ENCODE results near the gene CA12.
"Not testable (repeated sequence)": the region's sequence is repeated elsewhere in the genome, so short reads cannot be mapped to it uniquely, and the experiment has no call there.

Gene CA12

DNA sequence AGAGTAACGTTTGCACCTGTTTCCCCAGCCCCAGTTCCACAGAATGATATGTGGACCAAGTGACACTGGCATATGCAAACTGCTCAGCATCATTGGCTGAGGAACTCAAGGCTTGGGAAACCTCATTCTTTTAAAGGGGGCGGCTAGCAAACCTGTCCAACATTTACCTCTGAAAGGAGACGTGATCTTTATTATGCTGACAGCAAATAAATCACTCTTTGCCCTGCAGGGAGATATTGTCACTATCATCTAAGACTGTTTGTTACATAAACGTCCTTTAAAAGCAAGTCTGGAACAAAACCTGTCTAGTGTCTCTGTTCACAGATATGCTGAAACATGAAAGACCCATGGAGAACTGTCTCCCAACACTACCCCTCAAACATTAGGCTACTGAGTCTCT, 21.5 kb downstream of the CA12 start:
- in situ Hi-C loops (cut with MboI; ENCODE audit: low sequenced_read_pairs), result no loop called here

DNA sequence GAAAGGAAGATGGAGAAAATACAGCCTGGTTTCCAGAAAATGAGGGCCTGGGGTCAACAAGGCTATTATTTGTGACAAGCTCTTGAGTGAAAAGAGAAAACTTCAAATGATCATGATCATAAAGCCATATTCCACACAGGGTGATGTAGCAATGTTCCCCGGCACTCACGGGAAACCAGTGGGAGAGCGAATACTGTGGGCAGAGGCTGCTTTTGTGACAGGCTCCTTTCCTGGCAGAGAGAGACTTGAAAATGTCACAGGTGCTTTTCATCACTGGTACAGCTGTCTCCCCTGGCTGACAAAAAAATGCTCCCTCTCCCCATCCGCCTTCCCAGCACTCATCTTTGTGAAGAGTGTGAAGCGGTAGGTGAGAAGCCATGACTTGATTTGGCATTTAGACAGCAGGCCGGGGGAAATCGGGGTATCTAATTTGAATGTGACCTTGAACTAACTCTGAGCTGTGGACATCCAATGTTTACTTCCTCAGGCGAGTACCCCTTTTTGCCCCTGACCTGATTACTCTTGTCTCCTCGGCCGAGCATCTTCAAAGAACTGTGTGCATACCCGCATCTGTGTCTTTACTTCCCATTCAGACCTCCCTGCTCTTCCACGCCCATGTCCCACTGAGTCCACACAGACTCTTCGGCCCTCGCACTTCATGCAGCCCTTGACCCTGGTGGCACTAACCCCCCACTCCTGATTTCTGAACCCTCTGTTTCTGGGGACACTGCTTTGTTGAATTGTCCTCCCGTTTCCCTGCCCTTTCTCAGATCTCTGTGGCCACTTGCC, 23.2 kb downstream of the CA12 start:
- in situ Hi-C loops (cut with MboI; ENCODE audit: low sequenced_read_pairs), result no loop called here

DNA sequence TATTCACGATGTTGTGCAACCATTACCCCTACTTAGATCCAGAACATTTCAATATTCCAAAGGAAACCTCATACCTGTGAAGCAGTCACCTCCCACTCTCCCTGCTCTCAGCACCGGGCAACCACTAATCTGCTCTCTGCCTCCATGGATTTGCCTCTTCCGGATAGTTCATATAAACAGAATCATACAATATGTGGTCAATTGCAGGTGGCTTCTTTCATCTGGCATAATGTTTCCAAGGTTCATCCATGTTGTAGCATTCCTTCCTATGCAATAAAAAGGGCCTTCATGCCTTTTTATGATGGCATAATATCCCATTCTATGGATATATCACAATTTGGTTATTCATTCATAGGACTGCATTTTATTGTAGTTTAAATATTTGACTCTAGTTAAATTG, 23.9 kb downstream of the CA12 start:
- in situ Hi-C loops (cut with MboI; ENCODE audit: low sequenced_read_pairs), result no loop called here

DNA sequence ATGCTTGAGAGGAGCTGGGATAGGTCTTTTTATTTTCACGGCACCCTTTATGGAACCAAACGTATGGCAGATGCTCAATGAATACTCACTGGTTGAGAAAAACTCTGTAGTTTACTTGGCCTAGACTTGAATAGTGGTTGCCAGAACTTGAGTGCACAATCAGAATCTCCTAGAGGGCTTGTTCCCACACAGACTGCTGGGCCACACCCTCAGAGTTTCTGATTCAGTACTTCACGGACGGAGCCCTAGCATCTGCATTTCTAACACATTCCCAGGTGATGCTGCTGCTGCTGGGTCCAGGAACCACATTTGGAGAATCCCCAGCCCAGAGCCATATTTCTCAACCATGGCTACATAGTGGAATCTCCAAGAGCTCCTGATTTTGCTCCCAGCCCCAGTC, 24.6 kb downstream of the CA12 start:
- in situ Hi-C loops (cut with MboI; ENCODE audit: low sequenced_read_pairs), result no loop called here

DNA sequence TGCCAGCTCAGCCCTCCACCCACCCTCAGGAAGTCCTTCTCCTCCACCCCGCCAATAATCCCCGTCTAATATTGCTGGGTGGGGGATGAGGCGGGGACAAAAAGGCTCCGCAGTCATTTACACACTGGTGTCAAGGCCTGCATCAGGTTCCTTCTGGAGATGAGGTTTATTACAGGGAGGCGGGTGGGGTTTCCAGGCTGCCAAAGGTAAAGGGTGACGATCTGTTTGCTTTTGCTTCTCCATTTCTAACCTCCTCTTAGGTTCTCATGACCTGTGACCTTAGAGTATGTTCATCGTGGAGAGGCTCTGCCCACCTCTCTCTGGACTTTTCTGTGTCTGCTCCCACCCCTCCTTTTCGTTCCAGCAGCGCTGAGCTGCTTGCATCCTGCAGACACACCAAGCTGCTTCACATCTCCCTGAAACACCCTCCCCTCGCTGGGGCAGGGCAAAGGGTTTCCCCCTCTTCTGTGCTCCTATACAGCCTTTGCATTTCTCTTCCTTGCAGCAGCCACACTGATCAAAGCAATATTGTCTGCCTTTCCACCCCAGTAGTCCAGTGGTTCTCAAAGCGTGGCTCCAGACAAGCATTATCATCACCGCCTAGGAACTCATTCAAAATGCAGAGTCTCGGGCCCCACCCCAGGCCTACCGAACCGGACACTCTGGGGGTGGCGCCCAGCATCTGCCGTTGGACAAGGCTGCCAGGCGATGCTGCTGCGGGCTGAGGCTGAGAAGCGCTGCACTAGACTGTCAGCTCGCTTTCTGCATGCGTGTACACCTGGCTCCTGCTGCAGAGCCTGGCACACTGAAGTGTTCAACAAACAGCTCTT, 26.6 kb downstream of the CA12 start:
- in situ Hi-C loops (cut with MboI; ENCODE audit: low sequenced_read_pairs), result no loop called here

DNA sequence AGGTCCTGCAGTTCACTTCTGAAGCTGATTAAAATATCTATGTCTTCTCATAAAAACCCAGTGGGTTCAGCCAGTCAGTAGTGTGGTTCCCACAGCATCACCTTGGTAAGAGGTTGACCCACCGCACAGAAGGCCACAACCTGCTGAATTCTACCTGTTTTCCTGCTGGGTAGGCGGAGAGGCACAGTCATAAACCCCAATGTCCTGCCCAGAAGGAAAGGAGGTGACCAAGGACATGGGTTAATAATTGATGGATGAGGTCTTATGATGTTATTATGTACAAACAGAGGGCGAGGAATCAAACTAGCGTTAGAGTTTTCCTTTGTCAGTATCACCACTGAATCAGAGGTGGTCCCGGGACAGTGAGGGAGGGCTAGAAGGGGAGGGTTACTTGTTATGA, 27.8 kb downstream of the CA12 start:
- in situ Hi-C loops (cut with MboI; ENCODE audit: low sequenced_read_pairs), result no loop called here

DNA sequence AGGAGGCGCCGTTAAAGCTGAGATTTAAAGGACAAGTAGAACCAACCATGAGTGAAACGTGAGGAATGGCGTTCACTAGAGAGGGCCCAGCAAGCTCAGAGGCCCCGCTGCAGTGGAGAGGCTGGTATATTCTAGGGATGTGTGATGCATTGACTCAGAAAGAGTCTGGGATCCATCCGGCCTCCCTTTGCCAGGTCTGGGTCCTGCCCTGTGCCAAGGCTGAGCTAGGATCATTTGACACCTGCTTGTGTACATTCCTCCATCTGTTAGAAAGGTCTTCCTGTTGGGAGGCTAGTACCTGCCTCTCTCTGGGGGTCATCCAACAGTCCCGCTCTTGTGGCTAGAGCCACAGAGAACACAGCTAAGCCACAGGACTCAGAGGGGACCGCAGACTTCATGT, 28.4 kb downstream of the CA12 start:
- in situ Hi-C loops (cut with MboI; ENCODE audit: low sequenced_read_pairs), result no loop called here

DNA sequence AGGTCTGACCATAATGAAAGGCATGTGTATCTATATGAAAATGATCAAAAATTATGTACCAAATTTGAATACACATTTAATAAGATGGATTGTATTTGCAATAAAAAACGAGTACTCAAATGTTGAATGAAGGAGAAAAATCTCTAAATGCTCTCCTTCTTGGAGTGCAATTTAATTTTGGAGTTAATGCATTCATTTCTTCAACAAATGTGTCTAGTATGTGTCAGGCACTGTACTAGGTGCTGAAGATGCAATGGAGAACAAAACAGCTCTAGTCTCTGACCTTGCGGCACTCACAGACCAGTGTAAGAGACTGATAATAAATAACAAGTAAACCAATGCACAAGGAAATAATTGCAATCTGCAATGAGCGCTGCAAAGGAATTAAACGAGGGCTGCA, 28.8 kb downstream of the CA12 start:
- in situ Hi-C loops (cut with MboI; ENCODE audit: low sequenced_read_pairs), result no loop called here

DNA sequence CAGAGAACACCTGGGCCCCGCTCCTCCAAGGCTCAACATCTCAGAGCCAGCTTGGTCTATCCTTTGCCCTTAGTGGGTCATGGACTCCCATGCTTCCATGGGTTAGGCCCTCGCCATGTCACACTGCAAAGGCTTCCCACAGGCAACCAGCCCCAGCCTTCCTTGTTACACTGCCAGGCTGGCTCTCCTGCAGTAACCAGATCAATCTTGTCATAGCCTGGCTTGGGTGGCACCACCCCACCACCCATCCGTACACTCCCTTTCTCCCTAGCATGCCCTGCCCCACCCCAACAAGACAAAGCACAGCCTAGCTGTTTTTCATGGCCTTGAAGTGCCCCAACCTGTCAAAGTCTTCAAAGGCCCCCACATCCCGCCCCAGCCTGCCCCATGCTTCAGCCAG, 30.5 kb downstream of the CA12 start:
- in situ Hi-C loops (cut with MboI; ENCODE audit: low sequenced_read_pairs), result no loop called here

DNA sequence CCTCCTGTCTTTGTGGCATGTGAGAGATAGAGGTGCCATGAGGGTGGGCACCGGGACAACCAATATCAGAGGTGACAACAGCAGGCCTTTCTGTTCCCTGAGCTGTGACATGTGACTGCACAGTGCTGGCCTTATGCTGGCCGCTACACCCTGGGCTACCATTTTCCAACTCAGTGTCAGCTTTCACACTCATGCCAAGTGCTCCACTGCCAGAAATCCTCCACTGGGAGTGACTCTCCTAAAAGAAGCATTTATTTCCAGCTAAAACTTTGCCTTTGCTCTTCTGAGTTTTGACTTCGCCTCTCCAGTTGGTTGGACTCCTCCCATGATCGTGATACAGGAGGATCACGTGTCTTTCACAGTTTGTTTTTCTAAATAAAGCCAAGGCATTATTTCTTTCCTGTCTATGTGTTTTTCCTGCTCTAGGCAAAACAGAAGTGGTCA, 31.4 kb downstream of the CA12 start:
- in situ Hi-C loops (cut with MboI; ENCODE audit: low sequenced_read_pairs), result no loop called here

DNA sequence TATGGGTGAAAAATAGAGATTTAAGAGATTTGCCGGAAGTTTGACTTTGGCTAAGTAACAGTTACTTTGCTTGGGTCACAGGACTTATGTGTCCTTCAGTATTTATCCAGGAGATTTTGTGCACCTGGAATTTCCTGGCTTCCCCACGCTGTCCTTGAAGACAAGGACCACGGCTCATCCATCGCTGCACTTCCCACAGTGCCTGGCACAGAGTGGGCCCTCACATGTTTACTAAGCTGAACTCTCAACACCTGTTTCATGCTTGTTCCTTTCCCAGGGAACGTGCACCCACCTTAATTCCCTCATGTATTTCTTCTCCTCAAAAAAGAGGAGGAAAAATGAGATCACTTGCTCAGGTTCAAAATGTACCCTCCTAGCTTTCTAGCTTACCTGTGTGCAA, 32.0 kb downstream of the CA12 start:
- in situ Hi-C loops (cut with MboI; ENCODE audit: low sequenced_read_pairs), result no loop called here

DNA sequence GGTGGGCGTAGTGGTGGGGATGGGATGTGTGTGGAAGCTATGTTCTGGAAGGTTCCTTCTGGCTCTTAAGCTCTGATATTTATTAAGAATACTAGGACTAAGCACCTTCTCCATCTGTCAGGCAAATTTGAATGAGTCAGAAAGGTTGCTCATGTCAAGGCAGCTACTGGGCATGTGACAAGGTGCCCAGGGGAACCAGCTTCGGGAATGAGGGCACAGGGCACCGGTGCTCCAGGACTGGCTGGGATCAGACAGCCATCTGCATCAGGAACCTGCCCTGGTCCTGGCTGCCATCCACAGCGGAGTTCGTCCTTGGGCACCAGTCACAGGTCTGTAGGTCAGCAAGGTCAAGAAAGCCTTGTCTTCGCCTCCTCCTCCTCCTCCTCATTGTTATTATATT, 32.5 kb downstream of the CA12 start:
- in situ Hi-C loops (cut with MboI; ENCODE audit: low sequenced_read_pairs), result no loop called here

DNA sequence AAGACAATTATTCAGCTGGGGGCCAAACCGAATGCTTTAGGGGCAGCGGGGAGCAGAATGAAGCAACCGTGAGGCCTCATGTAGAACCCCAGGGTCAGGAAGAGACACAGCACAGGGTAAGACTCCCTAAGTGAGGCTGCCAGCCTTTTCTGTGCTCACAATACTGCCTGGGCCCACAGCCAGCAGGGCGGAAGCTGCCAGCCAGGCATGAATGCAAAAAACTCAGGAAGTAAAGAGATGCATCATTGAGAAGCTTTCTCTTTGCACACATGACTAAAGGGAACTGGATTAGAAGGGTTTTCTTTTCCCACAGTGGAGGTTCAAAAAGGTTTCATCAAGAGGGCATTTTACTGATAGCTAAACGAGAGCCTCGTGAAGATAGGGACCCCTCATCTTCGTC, 33.3 kb downstream of the CA12 start:
- in situ Hi-C loops (cut with MboI; ENCODE audit: low sequenced_read_pairs), result no loop called here

DNA sequence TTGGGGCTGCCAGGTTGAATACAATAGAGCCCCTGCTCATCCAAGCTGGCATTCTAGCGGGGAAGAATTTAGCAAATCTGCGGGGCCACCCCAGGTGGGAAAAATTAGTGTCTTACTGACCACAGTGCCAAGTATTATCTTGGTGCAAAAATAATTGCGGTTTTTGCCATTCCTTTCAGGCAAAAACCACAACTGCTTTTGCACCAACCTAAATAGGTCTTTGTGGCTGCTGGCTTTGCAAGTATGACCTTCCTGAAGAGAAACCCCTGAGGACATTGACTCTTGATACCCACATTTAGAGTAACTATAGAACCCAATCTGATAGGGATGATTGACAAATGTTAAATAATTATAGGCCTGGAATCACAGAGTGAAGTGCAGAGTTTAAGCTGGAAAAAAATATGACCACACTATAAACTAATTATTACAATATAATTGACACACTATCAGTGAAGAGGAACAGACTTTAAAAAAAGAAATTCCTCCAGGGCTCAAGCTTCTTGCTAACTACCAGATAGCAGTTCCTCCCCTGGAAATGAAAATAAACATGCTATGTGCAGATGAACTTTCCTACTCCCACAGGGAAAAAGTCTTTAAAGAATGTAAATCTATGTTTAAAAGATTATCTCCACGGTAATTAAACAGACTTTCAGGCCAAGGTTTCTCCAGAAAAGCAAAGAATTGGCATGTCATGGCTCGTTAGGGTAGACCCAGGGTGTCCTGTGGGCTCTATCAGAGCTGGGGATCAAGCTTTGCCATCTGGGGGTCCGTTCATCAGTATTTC, 34.4 kb downstream of the CA12 start:
- in situ Hi-C loops (cut with MboI; ENCODE audit: low sequenced_read_pairs), result no loop called here

DNA sequence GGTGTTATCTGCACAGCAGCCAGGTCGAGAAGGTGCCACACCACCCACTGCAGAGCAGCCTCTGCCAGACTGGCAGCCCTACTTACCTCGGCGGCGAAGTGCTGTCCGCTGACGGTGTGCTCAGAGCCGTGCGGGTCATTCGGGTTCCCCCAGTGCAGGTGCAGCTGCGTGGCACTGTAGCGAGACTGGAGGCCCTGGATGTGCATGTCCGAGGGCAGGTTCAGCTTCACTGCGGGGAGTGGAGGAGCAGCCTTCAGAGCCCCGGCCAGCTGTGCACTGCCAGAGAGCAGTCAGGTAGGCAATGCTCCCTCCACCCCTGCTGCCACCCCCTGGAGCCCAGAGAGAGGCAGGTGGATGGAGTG, 36.3 kb downstream of the CA12 start:
- in situ Hi-C loops (cut with MboI; ENCODE audit: low sequenced_read_pairs), result no loop called here

DNA sequence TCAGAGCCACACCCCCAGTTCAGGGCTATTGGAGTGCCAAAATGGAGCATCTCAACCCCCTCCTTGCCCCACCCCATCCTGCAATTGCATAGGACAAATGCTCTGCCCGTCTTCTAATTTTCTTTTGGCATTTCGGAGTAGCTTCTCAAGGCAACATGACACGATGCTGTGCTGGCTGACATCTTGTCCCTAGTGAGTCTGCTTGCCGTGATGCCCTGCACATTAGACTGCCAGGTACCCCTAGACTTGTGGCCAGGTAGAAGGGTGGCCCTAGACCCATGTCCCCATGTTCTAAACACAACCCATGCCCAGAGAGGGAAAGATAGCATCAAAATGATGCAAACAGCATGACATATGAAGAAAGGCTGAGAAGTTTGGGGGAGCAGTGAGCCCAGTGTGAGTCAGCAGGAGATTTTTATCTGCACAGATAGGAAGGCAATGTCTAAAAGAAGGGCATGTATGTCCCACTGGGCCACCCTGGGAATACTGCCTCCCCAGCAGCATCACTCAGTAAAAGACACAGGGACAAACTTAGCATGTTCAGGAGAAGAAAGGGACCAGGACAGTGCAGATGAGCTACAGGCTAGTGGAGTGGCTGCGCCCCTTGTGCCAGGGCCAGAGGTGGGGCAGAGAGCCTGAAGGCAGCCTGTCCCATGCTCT, 36.8 kb downstream of the CA12 start:
- in situ Hi-C loops (cut with MboI; ENCODE audit: low sequenced_read_pairs), result no loop called here

DNA sequence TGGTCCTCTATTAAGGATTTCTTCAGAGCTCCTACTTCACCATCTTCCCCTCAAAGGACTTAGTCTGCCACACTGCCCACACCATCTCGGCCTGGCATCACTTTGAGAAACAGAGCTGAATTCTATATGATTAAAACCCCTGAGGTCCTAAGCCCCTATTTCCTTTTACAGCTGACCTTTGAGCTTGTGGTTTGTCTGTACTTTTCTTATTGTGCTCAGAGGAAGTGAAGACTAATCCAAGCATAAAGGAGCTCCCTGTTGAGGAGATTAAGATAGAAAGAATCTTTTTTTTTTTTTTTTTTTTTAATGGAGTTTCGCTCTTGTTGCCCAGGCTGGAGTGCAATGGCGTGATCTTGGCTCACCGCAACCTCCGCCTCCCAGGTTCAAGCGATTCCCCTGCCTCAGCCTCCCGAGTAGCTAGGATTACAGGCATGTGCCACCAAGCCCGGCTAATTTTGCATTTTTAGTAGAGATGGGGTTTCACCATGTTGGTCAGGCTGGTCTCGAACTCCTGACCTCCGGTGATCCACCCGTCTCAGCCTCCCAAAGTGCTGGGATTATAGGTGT, 38.6 kb downstream of the CA12 start:
- in situ Hi-C loops (cut with MboI; ENCODE audit: low sequenced_read_pairs), result not testable (repeated sequence)

DNA sequence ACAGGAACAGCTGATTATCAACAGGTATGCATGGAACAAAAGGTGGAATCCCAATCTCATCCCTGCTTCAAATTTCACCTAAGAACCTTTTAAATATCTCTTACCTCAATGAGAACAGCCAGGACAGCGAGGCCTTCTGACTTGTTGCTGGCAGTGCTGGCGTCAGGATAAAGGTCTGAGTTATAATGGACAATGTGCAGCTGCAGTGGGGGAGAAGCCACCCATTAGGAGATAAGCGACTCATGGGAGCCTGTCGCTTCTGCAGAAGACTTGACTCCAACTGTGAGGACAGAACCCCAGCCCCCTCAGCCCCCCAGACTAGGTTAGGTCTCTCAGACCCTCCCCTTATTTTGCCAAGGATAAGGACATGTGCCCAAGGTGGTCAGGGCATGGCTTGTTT, 39.7 kb downstream of the CA12 start:
- in situ Hi-C loops (cut with MboI; ENCODE audit: low sequenced_read_pairs), result no loop called here

DNA sequence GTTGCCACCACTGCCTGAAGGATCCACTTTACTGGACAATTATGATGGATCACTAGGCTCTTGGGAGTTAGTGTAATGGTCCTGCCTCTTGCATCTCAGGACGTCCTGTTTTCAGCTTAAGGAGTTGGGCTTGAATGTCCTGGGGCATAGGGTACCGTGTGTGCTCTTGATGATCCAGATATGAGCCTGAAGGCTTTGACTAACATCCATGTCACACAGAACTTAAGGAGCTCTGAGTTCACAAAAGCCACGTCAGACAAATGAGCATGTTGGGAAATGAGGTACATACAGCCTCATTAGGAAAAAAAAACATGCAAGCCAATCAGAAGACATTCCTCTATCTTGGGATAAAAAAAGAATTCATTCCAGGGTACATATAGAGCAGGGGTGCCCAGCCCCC, 40.8 kb downstream of the CA12 start:
- in situ Hi-C loops (cut with MboI; ENCODE audit: low sequenced_read_pairs), result no loop called here

DNA sequence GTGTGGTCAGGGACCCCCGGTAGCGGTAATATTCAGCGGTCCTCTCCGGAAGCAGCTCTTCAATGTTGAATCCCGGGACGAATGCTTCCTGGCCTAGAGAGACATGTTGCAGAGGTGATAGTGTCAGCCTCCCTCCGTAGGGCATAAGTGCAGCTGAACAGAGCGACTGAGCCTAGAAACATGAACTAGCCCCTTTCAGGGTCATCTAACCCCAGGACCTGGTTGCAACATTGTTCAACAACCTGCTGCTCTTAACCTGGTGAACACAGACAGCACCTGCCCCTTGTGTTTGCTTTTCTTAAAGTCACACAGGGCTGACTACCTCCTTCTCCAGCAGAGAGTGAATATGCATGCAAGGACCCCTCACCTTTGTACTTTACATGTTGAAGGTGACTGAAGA, 41.3 kb downstream of the CA12 start:
- in situ Hi-C loops (cut with MboI; ENCODE audit: low sequenced_read_pairs), result no loop called here

DNA sequence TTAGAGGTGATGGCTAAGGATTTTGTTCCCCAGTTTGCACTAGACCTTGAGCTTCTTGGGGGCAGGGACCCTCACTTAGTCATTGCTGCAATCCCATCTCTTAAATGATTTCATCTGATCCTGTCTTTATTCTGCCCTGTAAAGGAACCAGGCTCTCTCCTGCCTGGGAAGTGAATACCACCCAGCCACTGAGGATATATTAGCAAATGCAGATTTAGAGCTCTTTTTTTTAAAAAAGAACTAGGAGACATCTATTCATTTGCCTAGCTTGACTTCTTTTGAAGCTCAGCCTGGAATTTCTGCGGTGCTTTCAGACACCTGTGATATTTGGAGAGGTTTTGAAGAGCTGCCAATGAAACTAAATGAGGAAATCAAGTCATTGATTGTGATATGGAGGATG, 41.8 kb downstream of the CA12 start:
- in situ Hi-C loops (cut with MboI; ENCODE audit: low sequenced_read_pairs), result no loop called here

Measured in HL-60/S4 treated with retinoic acid at 250 ng/mL for 4 days and 3 days (cell line).